Epidermal melanocyte (primary cell): ENCODE measurements around the gene AK5.
"Not testable (repeated sequence)": the region's sequence is repeated elsewhere in the genome, so short reads cannot be mapped to it uniquely, and the experiment has no call there.

ENCODE experiments used
- DNase-seq: peaks from one replicate; pipeline ENCODE4 v3.0.0; 2011; ENCODE audit warnings: low spot score; ENCODE audit not compliant: insufficient read length

AK5 gene

DNA sequence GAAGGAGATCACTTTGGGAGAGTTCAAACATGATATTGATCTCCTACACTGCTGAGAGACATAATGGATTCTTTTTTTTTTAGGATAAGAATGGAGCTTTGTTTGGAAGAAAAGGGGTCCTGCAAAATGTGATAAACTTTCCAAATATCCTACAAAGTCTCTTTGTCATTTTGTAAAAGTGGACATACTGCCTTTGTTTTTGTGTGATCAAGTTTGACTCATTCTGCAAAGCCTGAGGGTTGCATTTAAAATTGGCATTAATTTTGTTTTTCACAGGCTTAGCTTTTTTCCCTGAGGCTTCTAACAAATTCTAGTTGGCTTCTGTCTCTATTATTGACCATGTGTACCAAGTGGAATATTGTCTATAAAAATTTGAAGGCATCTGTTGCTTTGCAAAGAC, 113.2 kb downstream of the AK5 start:
- no peak for DNase-seq

DNA sequence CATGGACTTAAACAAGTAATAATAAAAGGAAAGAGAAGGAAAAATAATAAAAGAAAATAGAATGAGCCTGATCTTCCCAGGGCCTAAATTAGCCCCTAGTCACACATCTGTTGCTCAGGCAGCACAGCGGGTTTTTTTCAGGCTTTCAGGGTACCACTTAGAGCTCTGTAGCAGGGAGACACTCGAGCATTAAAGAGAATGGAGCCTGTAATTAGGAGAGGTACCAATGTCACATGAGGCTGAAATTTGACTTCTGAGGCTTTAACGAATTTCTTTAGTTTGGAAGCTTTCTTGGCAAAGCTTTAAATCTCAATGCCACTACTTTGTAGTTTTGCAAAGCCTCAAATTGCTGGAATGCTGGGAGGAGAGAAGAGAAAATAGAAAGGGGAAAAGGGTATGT, 116.3 kb downstream of the AK5 start:
- DNase-seq: no peak

DNA sequence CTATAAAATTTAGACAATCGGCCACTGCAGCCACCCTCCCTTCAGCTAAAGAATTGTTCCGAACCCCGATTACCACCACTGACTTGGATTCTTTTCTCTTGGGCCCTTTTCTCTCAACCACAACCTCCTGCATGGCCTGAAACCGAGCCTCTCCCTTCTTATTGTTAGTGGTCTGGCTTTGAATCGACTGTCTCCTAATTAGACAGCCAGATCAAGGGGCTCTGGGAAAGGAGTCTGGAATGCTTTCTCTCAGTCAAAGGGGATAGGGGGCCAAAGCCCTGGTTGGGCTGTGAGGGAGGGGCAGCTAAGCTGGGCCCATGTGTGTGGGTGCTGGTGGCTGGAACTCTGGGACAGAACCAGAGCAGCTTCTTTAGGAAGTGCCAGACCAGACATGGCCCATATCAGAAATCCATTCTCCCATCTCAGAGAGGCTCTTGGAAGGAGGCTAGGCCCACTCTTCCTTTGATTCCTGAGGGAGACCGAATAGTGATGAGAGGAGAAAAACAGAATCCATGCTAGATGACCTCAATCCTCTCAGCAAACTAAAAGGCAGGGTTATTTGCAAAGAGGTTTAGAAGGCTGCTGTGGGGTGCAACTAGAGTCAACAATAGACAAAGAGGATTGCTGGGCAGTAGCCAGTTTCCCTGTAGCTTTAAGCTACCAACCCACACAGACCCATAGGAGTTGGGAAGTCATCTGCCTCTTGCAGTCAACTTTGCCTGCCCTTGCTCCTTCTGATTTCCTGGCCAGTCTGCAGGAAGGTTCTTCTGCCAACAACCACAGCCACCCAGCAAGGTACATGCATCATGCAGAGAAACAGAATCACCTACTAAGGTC, 117.6 kb downstream of the AK5 start:
- no peak for DNase-seq

DNA sequence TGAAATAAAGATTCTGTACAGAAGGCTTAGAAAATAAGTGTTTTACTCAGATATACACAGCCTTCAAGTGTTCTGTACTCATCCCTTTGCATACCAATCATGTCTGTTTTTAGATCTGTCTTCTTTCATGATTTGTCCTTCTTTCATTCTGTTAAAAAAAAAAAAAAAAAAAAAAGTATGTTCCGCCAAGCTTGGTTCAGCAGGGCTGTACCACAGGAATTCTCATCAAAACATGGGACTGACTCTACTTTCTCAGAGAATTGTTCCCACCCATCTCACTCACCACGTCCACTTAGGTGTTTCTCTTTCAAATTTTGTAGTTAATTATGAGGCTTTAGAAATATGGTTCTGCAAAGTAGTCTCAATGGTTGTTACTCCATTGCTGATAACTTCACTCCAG, 119.0 kb downstream of the AK5 start:
- DNase-seq: no peak

DNA sequence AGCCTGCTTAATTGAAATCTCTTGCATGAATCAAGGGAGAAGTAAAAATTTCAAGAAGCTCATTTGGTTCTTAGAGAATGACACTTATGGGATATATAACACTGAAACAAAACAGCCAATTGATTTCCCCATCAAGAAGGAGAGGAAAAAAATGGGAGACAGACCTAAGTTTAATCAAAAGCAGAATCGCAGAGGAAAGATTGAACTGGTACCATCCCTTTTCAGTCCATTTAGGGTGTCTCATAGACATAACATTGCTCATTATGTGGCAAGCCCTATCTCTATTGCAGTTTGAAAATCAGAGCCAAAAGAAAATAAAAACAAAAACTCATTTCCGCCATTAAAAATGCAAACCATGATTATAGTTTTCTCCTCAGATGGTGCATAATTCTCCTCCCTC, 119.6 kb downstream of the AK5 start:
- DNase-seq: no peak

DNA sequence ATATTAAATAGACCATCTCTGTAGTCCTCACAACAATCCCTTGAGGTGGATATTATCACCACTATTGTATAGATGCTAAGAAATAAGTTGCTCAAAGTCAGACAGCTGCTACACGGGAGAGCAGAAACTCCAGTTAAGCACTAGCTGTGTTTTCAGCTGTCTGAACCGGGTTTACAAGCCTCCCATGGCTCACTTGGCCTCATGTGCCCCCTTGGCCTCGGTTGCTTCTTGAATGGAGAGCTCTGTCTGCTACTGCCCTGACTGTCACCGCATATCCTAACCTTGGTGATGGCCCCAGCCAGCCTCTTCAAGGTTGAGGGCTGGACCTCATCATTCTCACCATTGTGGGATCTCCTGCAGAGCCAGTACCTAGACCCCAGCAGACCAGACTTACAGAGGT, 123.4 kb downstream of the AK5 start:
- DNase-seq: no peak

DNA sequence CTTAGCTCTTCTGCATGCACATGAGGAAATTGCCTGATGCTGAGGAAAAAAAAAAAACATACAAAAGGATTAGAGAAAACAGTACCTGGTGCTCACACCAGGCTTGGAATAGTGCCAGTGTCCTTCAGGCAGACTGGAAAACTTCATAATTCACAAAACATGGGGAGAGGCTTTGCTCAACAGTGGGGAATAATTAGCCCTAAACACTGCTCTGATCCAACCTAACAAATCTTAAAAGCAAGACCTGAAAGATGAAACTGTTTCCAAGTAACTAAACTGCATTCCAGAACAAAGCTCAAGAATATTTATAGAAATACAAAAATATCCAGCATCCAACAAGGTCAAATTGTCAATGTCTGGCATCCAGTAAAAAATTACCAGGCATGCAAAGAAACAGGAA, 124.8 kb downstream of the AK5 start:
- DNase-seq: no peak

DNA sequence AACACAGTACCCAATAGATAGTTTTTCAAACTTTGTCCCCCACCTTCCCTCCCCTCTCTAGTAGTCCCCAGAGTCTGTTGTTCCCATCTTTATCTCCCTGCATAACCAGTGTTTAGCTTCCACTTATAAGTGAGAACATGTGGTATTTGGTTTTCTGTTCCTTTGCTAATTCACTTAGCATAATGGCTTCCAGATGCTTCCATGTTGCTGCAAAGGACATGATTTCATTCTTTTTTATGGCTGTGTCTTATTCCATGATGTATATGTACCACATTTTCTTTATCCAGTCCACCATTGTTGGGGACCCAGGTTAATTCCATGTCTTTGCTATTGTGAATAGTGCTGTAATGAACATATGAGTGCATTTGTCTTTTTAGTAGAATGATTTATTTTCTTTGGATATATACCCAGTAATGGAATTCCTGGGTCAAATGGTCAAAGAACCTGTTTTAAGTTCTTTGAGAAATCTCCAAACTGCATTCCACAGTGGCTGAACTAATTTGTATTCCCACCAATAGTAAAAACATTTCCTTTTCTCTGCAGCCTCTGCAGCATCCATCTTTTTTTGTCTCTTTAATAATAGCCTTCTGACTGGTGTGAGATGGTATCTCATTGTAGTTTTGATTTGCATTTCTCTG, 126.0 kb downstream of the AK5 start:
- DNase-seq: no peak

DNA sequence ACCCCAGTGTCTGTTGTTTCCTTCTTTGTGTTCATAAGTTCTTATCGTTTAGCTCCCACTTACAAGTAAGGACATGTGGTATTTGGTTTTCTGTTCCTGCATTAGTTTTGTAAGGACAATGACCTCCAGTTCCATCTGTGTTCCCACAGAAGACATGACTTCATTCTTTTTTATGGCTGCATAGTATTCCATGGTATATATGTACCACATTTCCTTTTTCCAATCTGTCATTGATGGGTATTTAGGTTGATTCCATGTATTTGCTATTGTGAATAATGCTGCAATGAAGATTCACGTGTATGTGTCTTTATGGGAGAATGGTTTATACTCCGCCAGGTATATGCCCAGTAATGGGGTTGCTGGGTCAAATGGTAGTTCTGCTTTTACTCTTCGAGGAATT, 127.1 kb downstream of the AK5 start:
- DNase-seq: not testable (repeated sequence)

DNA sequence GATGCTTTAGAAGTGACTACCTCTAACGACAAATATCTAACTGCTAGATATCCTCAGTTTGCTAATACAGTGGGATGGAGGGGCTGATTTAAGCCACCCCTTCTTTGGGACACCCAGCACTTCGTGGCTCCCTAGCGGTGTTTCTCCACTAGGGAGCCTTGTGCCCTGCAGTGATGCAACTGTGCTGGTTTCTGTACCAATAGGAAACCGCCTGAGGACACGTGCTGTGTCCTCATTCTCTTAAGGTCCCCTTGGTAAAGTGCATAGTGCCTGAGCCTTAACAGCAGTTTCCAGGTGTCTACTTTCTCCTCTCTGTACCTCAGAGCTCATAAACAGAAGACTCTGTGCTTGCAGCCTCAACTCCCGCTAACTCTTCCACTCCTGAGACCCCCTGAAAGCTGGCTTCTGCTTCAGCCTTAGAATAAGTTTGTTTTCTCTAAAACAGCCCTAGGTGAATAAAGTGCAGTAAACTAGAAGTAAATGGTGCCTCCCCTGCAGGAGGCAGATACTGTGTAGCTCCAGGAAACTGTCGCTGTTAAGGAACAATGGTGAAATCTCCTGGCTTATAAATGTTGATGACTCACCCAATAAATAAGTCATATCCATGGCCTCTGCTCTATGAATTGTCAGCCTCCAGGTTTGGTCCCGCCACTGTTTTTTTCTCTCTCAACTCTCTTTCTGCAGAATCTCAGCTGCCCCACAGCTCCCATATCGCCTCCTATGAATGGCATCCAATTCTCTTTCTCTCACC, 130.4 kb downstream of the AK5 start:
- no peak for DNase-seq

DNA sequence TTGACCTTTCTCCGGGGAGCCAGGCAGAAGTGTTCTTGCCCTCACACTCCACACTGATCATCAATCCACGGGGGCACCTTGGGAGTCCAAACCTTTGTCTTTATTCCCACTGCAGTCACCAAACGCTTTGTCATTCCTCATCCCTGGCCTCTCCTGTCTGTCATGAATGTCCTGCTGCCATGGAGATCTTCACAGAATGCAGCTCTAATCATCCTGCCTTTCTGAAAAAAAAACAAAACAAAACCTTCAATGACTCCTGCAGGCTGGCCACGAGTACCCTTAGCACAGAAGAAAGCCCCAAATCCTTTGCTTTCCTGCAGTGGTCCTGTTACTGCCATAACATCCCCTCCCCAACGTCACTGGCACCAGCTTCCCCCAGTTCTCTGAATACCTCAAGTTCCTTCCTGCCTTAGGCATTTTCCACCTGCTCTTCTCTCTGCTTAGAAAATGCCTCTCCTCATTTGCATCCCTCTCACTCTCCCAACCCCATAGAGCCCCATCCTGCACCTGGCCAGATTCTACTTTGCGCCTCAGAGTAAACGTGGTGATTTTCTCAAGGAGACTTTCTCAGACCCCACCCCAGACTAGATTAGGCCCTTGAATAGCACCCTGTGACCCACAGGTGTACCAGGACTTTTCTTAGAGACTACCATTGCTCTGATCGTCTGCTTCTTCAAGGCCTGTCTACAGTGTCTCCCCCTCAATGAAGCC, 131.2 kb downstream of the AK5 start:
- no peak for DNase-seq

DNA sequence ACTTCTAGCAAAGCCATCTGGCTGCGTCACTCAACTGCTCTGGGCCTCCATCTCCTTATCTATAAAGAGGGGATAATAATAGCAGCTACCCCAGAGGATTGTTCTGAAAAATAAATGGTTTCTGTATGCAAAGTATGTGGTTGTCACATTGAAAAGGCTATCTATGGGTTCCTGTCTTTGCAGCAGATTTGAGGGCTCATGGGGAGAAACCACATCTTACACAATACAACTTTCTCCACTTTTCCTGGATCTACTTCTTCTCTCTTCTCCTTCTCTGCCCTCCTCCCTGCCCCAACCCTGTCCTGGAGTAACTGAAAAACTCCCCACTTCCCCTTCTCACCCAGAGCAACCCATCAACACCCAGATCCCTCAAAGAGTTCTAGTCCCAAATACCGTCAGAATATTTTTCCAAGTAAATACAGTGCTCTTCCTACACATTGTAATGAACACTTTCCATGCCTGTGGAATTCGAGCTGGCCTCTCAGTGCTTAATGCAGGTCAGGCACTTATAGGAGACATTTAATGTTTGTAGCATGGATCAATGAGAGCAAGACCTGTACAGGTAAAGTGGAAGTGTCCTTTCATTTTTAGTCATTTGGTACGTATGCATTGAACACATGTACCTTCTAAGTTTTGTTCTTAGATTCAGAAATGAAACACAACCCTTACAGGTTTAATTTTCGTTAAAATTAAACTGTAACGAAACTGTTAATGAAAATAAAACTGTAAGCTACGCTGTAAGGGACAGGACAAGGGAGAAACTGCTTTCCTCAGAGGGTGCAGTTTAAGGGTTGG, 131.9 kb downstream of the AK5 start:
- no peak for DNase-seq

DNA sequence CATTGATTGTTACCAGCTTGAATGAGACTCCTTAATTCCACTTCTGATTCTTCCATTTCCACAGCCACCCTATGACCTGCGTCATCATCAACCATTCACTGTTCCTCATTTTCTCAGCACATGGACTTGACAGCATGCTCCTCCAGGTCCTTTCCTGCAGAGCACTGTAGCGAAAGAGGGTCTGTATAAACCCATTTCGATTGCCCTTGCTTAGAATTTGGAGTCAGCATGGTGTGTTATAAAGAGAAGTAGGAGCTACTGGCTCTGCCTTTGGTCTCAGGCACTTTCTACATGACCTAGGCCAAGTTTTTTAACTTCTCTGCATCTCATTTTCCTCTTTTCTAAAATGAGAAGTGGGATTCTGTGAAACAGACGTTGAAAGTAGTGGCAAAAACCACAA, 133.8 kb downstream of the AK5 start:
- DNase-seq: no peak

DNA sequence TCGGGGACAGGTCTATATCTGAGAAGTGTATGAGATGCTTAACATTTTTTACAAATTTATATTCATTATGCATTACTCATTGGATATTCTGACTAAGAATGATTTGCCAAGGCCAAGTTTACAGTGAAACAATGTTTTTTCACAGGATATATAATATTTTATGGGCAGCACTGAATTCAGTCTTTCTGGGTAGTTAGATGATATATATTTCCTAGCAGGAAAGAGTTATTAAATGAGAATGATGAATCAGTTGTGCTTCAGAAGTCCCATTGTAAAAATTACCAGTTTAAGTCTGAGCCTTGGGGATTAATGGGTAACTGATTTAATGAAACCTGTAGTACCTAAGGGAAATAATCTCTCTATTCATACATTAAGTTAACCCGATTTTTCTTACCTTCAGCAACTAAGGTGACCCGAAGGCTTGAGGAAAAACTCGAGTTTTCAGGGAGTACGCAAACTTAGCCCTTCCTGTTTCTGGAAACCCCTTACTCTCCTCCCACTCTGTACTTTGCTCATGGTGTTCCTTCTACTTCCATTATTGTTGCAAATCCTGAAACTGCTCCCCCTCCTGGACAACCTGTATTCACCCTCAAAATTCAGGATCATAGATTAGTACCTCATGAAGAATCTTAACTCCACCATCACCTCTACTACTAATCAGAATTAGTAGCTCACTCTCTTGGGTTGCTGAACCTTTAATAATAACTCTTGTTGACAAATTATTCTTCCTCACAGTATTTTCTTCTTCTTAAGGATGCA, 135.1 kb downstream of the AK5 start:
- no peak for DNase-seq

DNA sequence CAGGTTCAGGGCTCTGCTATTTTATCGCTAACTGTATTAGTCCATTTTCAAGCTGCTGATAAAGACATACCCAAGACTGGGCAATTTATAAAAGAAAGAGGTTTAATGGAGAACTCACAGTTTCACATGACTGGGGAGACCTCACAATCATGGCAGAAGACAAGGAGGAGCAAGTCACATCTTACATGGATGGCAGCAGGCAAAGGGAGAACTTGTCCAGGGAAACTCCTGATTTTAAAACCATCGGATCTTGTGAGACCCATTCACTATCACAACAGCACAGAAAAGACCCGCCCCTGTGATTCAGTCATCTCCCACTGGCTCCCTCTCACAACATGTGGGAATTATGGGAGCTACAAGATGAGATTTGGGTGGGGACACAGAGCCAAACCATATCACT, 136.2 kb downstream of the AK5 start:
- not testable (repeated sequence) for DNase-seq

DNA sequence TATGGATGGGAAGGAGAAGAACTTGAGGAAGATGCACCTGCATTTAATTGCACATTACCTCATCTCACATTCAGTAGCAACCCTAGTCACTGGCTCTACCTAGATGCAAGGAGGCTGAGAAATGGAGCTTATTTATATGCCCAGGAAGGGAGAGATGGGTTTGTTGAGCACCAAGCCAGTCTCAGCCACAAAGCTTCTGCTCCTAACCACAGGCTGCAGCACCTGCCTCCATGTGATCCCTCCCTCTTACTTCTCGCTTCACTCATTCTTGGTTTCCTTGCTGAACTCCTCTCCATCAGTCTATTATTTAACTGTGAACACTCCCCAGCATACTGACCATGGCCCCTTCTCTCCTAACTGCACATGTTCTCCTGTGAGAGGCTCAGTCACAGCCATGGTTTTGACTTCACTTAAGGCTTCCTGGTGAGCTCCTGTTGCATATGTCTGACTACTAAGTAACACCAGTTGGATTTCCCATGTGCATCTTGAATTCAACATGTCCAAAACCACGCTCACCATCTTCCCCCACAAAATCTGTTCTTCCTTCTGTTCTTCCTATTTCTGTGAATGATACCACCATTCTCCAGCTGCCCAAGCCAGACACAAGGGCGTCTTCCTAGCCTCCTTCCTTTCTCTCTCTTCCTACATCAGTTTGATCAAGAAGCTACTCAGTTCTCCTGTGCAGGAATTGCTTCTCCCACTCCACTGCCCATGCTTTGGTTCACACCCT, 139.8 kb downstream of the AK5 start:
- no peak for DNase-seq

DNA sequence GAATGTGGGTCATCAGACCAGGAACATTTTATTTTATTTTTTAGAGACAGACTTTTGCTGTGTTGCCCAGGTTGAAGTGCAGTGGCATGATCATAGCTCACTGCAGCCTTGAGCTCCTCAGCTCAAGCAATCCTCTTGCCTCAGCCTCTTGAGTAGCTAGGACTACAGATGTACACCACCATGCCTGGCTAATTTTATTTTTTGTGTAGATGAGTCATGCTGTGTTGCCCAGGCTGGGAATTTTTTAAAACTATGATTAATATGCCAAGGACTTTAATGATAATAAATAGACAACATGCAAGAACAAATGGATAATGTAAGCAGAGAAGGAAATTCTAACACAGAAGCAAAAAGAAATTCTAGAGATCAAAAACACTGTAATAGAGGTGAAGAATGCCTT, 142.4 kb downstream of the AK5 start:
- DNase-seq: no peak

DNA sequence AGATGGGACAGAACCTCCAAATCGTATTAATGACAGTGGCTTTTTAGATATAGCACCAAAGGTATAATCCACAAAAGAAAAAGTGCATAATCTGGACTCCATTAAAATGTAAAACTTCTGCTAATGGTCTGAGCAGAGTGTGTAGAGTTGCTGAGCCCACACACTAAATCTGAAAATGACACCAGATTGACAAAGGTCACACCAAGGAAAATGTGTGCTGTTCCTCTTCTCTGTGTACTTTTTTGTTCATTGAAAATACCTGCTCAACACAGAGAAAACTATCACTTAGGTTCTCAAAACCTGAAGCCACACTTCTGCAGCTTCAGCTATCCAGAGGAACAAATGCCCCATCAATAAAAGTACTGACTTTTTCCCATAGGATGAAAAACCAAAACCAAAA, 146.2 kb downstream of the AK5 start:
- DNase-seq: no peak

DNA sequence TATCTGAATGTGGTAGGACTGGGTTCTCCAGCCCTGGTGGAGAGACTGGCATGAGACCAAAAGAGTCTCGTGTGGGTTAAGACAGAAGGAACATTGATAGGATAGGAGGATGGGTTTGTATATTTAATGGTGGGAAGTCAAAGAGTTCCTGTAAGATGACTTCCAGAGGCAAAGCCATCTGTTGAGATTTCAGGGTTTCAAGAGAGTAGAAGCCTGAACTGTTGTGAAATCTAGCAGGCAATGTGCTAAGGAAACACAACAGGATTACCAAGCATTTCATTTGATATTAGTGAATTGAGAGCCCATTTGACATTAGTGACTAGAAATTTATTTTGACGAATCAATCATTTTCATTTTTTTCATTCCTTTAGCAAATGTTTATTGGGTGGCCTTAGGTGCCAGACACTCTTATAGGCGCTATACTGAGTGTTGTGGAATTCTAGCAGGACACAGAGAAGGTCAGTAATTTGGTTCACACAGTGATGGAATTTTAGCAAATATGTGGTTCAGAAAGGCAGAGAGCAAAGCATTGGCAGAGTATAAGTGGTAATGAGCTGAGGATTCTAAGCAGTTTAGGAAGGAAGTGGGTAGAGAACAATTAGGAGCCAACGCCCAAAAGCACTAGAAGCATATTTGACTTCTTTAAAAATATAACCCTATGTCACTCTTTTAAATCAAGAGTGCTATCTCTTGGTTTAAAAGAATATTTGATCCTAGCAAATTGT, 149.3 kb downstream of the AK5 start:
- no peak for DNase-seq
